Stimulated activated CD4-positive, alpha-beta T cell treated with anti-CD3 and anti-CD28 coated beads, Interleukin-1b, Interleukin-23, amount 100 ng/mL, for 24 hours (primary cell): Measurements from ENCODE around the gene TBATA.

Source experiments
- DNase-seq, 4 experiments: peaks; one replicate each; pipeline ENCODE4 v3.0.0-alpha.2; 2020; ENCODE audit warnings: low read depth in 4 of 4, low spot score in 1 of 4

Gene TBATA

GRCh38 chr10:70762441-70763175, 22.6 kb downstream of the TBATA start:
- no peak for DNase-seq

GRCh38 chr10:70761727-70762350, 23.3 kb downstream of the TBATA start:
- DNase-seq, result no peak

DNA sequence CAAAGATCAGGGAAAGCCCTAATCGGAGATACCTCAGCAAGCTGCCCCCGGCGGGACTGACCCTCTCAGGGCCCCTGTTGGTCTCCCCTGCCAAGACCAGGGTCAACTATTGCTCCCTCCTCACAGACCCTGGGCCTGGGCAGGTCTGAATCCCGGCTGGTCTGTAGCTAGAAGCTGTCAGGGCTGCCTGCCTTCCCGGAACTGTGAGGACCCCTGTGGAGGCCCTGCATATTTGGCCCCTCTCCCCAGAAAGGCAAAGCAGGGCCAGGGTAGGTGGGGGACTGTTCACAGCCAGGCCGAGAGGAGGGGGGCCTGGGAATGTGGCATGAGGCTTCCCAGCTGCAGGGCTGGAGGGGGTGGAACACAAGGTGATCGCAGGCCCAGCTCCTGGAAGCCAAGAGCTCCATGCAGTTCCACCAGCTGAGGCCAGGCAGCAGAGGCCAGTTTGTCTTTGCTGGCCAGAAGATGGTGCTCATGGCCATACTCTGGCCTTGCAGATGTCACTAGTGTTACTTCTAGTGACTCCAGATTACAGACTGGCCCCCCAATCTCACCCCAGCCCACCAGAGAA, 24.1 kb downstream of the TBATA start:
- no peak for DNase-seq

DNA sequence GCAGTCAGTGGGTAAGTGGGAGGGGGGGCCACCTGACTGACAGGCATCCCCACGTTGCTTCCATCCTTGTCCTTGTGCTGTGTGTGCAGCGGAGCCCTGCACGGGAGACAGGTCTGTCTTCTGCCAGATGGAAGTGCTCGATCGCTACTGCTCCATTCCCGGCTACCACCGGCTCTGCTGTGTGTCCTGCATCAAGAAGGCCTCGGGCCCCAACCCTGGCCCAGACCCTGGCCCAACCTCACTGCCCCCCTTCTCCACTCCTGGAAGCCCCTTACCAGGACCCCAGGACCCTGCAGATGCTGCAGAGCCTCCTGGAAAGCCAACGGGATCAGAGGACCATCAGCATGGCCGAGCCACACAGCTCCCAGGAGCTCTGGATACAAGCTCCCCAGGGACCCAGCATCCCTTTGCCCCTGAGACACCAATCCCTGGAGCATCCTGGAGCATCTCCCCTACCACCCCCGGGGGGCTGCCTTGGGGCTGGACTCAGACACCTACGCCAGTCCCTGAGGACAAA, 24.8 kb downstream of the TBATA start:
- no peak for DNase-seq

- DNase-seq, result no peak
Measured at GRCh38 chr10:70759781-70760180, 25.4 kb downstream of the TBATA start.

DNA sequence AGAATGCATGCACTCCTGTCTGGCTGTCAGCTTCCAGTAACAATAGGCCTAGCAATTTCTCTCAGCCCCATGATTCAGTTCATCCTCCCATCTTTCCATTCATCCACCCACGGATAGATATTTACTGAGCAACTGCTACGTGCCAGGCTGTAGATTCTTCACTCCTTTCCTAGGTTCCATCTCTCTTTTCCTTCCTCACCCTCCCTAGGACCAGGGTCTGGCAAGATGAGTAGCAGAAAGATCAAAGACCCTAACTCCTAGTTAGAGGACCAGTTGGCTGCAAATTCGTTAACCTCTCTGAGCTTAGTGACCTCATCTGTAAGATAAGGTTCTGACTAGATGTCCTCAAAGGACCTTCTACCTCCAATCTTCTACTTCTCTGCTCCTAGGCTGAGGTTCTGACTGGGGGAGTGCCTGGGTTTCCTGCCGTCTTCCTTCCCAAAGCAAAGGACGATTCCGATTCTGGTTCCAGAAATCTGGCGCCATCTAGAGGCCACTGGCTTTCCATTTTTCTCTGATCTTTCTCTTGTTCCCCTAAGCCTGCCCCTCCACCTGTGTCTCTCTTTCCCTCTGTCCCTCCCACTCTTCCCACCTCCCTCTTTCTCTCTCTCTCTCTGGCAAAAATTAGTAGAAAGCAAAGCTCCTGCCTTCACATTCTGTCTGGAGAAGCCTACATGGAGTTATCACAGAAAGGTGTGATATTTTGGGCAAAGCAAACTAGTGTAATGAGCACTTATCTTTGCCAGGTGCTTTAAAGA, 26.2 kb downstream of the TBATA start:
- peak; percentile 47 to 58 (median 52) for DNase-seq

DNA sequence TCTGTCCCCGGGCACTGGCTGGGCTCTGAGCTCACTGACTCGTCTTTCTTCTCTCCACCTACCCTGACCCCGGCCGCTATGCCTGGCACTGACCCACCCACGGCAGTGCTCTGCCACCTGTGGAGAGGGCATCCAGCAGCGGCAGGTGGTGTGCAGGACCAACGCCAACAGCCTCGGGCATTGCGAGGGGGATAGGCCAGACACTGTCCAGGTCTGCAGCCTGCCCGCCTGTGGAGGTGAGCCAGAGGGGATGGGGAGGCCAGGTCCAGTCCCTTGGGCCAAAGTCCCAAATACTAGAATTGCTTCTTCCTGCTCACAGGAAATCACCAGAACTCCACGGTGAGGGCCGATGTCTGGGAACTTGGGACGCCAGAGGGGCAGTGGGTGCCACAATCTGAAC, 27.3 kb downstream of the TBATA start:
- DNase-seq, result no peak

DNA sequence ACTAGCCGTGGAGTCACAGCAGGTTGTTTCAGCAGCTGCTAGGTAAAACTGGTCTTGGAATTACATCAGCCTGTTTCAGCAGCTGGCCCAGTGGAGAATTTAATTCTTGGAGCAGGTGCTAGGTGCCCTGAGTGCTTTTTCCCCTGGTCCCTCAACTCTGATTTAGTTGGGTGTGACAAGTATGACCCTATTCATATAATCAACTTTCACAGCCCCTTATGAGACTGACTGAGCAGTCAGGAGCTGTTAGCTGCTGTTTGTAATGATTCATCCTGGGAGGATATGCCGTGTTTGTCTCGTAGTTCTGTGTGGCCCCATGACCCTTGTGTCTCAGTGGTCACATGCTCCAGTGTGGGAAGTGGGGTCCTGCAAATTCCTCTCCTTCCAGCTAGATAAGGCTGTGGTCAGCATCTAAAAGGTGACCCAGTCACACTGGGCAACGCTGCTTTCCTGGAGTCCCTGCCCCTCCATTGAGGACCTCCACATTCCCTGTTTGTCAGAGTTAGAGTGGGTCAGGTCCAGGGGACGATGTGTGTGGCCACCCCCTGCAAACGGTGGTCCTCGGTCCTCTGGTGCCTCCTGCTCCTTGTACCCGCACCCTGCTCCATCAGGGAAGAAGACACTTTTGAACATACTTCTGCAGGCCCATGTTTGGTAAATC, 28.3 kb downstream of the TBATA start:
- DNase-seq, result no peak

GRCh38 chr10:70753841-70754621, 31.1 kb downstream of the TBATA start:
- no peak for DNase-seq

GRCh38 chr10:70753026-70753663, 32.0 kb downstream of the TBATA start:
- no peak for DNase-seq

DNA sequence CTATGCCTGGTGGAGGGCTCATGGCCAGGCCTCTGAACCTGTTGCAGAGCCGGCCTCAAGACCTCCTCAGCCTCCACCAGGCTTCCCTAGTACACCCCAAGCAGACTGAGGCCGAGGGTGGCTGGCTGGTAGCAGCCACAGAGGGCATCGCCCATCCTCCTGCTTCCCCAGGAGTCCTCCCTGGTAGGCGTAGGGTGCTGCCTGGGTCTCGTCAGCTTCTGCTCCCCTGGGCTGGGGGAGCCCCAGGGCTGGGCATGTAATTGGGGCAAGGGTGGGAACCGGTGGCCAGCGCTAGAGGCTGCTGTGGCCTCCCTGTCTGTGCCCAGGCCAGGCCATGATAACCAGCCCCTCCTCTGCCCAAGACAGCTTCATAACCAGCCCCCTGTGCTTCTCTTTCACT, 32.6 kb downstream of the TBATA start:
- no peak for DNase-seq

DNA sequence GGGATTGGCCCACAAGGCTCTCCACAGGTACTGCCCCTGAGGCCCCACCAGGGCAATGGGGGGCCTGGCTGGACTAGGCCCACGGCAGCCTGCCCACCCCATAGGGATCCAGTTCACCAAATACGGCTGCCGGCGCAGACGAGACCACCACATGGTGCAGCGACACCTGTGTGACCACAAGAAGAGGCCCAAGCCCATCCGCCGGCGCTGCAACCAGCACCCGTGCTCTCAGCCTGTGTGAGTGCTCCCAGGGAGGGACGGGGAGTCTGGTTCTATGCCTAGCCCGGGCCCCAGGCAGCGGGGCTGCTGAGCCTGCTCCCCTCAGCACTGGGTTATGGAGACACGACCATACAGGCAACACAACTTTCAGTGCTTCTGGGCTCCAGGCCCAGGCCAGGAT, 33.2 kb downstream of the TBATA start:
- DNase-seq, result no peak

DNA sequence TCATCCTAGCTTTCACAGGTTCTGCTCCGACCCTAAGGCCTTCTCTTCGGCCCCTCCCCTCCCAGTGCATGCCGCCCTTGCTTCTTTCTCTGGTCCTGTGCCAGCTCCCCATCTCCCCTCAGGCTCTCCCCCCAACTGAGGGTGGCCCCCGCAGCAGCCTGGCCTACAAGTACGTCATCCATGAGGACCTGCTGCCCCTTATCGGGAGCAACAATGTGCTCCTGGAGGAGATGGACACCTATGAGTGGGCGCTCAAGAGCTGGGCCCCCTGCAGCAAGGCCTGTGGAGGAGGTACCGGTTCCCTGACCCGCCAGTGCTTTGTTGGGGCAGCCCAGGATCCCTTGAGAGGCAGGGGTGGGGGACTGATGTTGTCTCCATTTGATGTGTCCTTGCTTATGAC, 33.8 kb downstream of the TBATA start:
- DNase-seq, result no peak

DNA sequence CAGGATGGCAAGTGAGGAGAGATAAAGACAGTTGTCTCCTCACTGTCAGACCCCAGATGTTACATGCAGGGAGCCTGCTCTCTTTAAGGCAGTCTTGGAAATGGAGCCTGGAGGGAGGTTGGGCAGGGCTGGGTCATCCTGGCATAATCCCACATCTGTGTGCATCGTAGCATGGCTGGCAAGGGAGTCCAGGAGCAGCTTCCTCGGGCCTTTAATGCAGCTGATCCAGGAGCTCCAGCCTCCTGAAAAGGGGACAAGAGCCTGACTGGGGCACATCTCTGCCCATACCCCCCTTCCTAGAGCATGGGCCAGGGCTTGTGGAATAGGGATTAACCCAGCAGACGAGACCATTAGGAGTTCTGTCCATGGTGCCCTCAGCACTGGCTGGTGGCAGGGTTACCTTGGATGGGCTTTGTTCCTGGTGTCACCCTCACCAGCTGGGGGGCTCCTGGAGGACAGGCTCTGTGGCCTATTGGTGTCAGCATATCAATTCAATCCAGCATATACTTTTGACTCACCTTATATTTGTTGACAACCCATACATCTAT, 34.9 kb downstream of the TBATA start:
- no peak for DNase-seq

- DNase-seq, result no peak
Measured at GRCh38 chr10:70749756-70750155, 35.4 kb downstream of the TBATA start.

DNA sequence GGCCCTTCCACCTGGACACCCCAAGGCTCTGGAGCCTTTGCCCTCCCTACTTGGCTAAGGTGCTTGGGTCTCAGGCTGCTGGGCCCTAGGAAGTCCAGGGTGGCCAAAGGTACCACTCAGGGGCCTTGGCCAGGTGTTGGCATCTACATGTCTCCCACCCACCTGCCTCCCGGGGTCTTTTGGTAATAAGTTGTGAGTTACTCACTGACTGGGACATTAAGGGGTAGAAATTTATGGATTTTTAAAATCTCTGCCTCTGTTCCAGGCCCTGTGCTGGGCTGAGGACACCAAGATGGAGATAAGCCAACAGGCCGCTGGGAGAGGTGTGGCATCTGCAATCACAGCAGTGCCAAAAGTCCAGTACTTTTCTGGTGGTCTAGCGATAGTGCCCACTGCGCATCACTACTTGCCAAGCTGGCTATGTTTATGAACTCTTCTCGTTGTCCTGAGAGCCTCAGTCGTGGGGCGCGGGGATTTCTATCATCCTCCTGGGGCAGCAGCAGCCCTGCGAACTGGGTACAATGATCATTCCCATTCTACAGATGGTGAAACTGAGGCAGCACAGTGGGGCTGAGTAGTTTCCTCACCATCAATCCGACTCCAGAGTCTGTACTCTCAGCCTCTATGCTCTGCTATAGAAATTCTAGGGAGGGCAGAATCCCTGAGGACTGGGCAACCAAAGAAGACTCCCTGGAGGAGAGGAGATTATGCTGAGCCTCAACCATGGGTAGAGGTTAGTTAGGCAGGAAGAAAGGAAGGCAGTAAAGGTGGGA, 36.2 kb downstream of the TBATA start:
- DNase-seq, result no peak

DNA sequence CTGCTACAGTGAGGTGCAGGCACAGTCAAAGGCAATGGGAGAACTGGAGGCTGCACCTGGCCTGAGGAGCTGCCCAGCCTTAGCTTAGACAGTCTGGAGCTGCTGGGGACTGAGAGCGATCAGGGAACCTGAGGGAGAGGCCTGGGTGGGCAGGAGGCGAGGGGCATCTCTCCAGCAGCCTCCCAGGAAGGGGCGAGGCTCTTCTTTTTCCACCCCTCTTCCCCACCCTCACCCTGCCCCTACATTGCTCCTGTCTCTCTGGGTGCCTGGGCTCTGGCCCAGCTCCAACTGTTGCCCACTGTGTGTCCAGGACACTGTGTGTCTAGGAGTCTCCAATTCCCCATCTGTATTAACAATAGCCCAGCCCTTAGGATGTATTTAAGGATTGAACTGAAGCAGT, 36.9 kb downstream of the TBATA start:
- DNase-seq, result no peak

DNA sequence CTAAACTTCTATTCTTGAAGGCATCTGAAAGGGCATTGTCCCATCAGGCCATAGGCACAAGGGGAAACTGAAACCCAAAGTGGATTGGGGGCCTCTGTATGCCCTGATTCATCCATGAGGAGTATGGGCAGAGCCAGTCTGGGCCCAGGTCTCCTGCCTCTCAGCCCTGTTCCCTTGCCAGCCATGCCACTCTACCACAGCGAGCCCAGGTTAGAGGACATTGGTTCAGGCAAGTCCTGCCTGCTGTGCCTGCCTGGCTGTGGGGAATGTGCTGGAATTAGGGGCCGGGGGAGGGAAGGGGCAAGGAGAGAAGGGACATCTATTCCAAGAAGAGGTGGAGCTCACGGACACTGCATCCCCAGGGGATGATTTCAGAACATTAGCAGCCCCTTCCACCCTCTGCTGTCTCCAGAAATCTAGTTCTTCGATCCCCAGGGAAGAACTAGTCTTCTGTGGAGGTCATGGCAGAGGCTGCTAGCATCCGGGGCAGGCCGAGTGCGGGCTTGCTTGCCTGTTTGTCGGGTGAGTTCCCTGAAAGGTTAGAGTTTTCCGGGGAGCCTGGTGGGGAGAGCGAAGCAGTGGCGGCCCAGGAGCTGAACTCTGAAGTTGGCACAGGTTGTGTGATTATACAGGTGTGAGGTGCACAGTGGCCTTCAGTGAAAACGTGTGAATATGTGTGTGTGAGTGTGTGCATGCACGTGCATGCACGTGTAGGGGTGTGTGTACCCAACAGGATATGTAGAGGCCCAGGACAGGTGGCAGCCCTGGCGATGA, 37.8 kb downstream of the TBATA start:
- no peak for DNase-seq
